HG03460 (cell line): Measurements from ENCODE around the gene ZNF14.
"Not testable (repeated sequence)": the region's sequence is repeated elsewhere in the genome, so short reads cannot be mapped to it uniquely, and the experiment has no call there.

ENCODE experiments used
- ATAC-seq: cut with Tn5 transposase; IDR thresholded peaks from one replicate; pipeline ENCODE4 v1.9.1; 2021; ENCODE audit not compliant: unreplicated experiment

Gene ZNF14

GRCh38 chr19:19746286-19747213 is 13.6 kb upstream of the ZNF14 start:
- no peak for ATAC-seq

- ATAC-seq: no peak
Measured at GRCh38 chr19:19745496-19746285, 12.8 kb upstream of the ZNF14 start.

- ATAC-seq: no peak
Measured at GRCh38 chr19:19744641-19745040, 11.7 kb upstream of the ZNF14 start.

GRCh38 chr19:19743921-19744320 is 11.0 kb upstream of the ZNF14 start:
- ATAC-seq: not testable (repeated sequence)

- ATAC-seq: no peak
Measured at GRCh38 chr19:19743176-19743575, 10.3 kb upstream of the ZNF14 start.

GRCh38 chr19:19742773-19743172 is 9.9 kb upstream of the ZNF14 start:
- ATAC-seq: no peak

GRCh38 chr19:19741184-19741583 is 8.3 kb upstream of the ZNF14 start:
- no peak for ATAC-seq

GRCh38 chr19:19740755-19741154 is 7.8 kb upstream of the ZNF14 start:
- ATAC-seq: no peak

- ATAC-seq: no peak
Measured at GRCh38 chr19:19738564-19738963, 5.7 kb upstream of the ZNF14 start.

GRCh38 chr19:19737559-19738332 is 4.8 kb upstream of the ZNF14 start:
- ATAC-seq: no peak

GRCh38 chr19:19721896-19722295 is 11.0 kb downstream of the ZNF14 start:
- ATAC-seq: no peak

GRCh38 chr19:19719798-19720197 is 13.1 kb downstream of the ZNF14 start:
- ATAC-seq: no peak

GRCh38 chr19:19711934-19712828 is 20.7 kb downstream of the ZNF14 start:
- no peak for ATAC-seq

GRCh38 chr19:19711306-19711933 is 21.5 kb downstream of the ZNF14 start:
- ATAC-seq: no peak

GRCh38 chr19:19710506-19710905 is 22.4 kb downstream of the ZNF14 start:
- no peak for ATAC-seq

- ATAC-seq: no peak
Measured at GRCh38 chr19:19704836-19705235, 28.1 kb downstream of the ZNF14 start.

GRCh38 chr19:19700493-19700892 is 32.4 kb downstream of the ZNF14 start:
- ATAC-seq: not testable (repeated sequence)

GRCh38 chr19:19697589-19697988 is 35.3 kb downstream of the ZNF14 start:
- ATAC-seq: no peak

GRCh38 chr19:19696386-19696785 is 36.5 kb downstream of the ZNF14 start:
- ATAC-seq: no peak

GRCh38 chr19:19691683-19692082 is 41.2 kb downstream of the ZNF14 start:
- no peak for ATAC-seq
